HEK293 (cell line): ENCODE results near the gene ZFPM1.

ENCODE experiments used
- CTCF ChIA-PET: fragments of 350-600 bp; formaldehyde crosslinking; extraction: SDS; loops from one replicate; lab custom pipeline; 2021; ENCODE audit warnings: antibody characterized with exemption; lab: Yijun Ruan, JAX
- POLR2A ChIA-PET: fragments of 300-600 bp; formaldehyde crosslinking; extraction: SDS; loops from one replicate; lab custom pipeline; 2020; ENCODE audit warnings: antibody characterized with exemption, inconsistent platforms; lab: Yijun Ruan, JAX
- H3K27ac ChIP-seq: fragments of 200-500 bp; sonication (Bioruptor generic); 2 replicates; pipeline ENCODE4 v1.5.1; 2014; ENCODE audit warnings: low read depth, low read length, control low read depth, inconsistent platforms; ENCODE audit errors: extremely low read depth
- H3K36me3 ChIP-seq, 2 experiments: fragments of 200-500 bp in 1 of 2; sonication (Bioruptor generic) in 1 of 2; 1 replicate in 1 of 2; 2 replicates in 1 of 2; pipeline ENCODE4 v1.5.1; 2014 to 2017; ENCODE audit warnings: inconsistent platforms in 2 of 2, low read length in 2 of 2; ENCODE audit not compliant: control insufficient read depth in 2 of 2, insufficient read depth in 1 of 2
- H3K4me1 ChIP-seq: fragments of 200-500 bp; sonication (Bioruptor generic); 2 replicates; pipeline ENCODE4 v1.5.1; 2014; ENCODE audit warnings: mild to moderate bottlenecking, low read length, inconsistent platforms; ENCODE audit not compliant: control insufficient read depth, insufficient read depth
- H3K4me3 ChIP-seq: 2 replicates; pipeline ENCODE4 v1.5.1; 2011; ENCODE audit warnings: low read depth, mild to moderate bottlenecking, control low read depth, low read length, moderate library complexity
- H3K9me3 ChIP-seq: fragments of 200-500 bp; sonication (Bioruptor generic); 2 replicates; pipeline ENCODE4 v1.5.1; 2014; ENCODE audit warnings: low read depth, low read length, inconsistent platforms; ENCODE audit not compliant: control insufficient read depth, insufficient read depth
- BCL11A ChIP-seq: fragments of 450-650 bp; formaldehyde crosslinking; IDR thresholded peaks from 2 replicates; pipeline ENCODE4 v1.5.1; 2016; ENCODE audit warnings: low read depth, missing biosample characterization, missing genetic modification characterization
- HOXD13 ChIP-seq: sonication (generic); formaldehyde crosslinking; IDR thresholded peaks from 2 replicates; pipeline ENCODE4 v1.8.0; 2022; ENCODE audit warnings: missing genetic modification reagents, borderline replicate concordance
- KLF16 ChIP-seq: fragments of 450-650 bp; formaldehyde crosslinking; IDR thresholded peaks from 2 replicates; pipeline ENCODE4 v1.5.1; 2017; ENCODE audit warnings: missing biosample characterization, missing genetic modification characterization
- MZF1 ChIP-seq: fragments of 450-650 bp; formaldehyde crosslinking; IDR thresholded peaks from 2 replicates; pipeline ENCODE4 v1.5.1; 2017; ENCODE audit warnings: missing biosample characterization, missing genetic modification characterization, borderline replicate concordance
- PRDM6 ChIP-seq: fragments of 450-650 bp; formaldehyde crosslinking; IDR thresholded peaks from 2 replicates; pipeline ENCODE4 v1.5.1; 2017; ENCODE audit warnings: missing biosample characterization, missing genetic modification characterization
- TCF7L2 ChIP-seq: IDR thresholded peaks from 2 replicates; pipeline ENCODE4 v1.6.1; 2011; ENCODE audit warnings: low read depth, mild to moderate bottlenecking, inconsistent platforms, low read length, moderate library complexity, borderline replicate concordance
- ZBTB21 ChIP-seq: fragments of 450-650 bp; formaldehyde crosslinking; IDR thresholded peaks from 2 replicates; pipeline ENCODE4 v1.5.1; 2017; ENCODE audit warnings: missing biosample characterization, missing genetic modification characterization
- ZFP69B ChIP-seq: fragments of 450-650 bp; formaldehyde crosslinking; IDR thresholded peaks from 2 replicates; pipeline ENCODE4 v1.5.1; 2016; ENCODE audit warnings: missing biosample characterization, missing genetic modification characterization
- ZNF140 ChIP-seq: fragments of 450-650 bp; formaldehyde crosslinking; IDR thresholded peaks from 2 replicates; pipeline ENCODE4 v1.5.1; 2016; ENCODE audit warnings: missing biosample characterization, missing genetic modification characterization
- ZNF155 ChIP-seq: fragments of 450-650 bp; formaldehyde crosslinking; IDR thresholded peaks from 2 replicates; pipeline ENCODE4 v1.5.1; 2016; ENCODE audit warnings: missing biosample characterization, missing genetic modification characterization
- ZNF184 ChIP-seq: fragments of 450-650 bp; IDR thresholded peaks from 2 replicates; pipeline ENCODE4 v1.5.1; 2018; ENCODE audit warnings: missing biosample characterization, mild to moderate bottlenecking, missing genetic modification characterization
- ZNF266 ChIP-seq: fragments of 450-650 bp; formaldehyde crosslinking; IDR thresholded peaks from 2 replicates; pipeline ENCODE4 v1.5.1; 2016; ENCODE audit warnings: missing biosample characterization, missing genetic modification characterization, low read depth
- ZNF398 ChIP-seq: fragments of 450-650 bp; formaldehyde crosslinking; IDR thresholded peaks from 2 replicates; pipeline ENCODE4 v1.5.1; 2017; ENCODE audit warnings: missing biosample characterization, missing genetic modification characterization
- ZNF48 ChIP-seq: fragments of 450-650 bp; formaldehyde crosslinking; IDR thresholded peaks from 2 replicates; pipeline ENCODE4 v1.5.1; 2016; ENCODE audit warnings: missing biosample characterization, missing genetic modification characterization
- ZNF488 ChIP-seq: fragments of 450-650 bp; formaldehyde crosslinking; IDR thresholded peaks from 2 replicates; pipeline ENCODE4 v1.5.1; 2016; ENCODE audit warnings: missing biosample characterization, missing genetic modification characterization
- ZNF621 ChIP-seq: fragments of 450-650 bp; formaldehyde crosslinking; IDR thresholded peaks from 2 replicates; pipeline ENCODE4 v1.5.1; 2017; ENCODE audit warnings: missing biosample characterization, missing genetic modification characterization
- ZSCAN18 ChIP-seq: fragments of 450-650 bp; formaldehyde crosslinking; IDR thresholded peaks from 2 replicates; pipeline ENCODE4 v1.5.1; 2016; ENCODE audit warnings: missing biosample characterization, missing genetic modification characterization

ZFPM1 gene

GRCh38 chr16:88417684-88418476 lies 35.2 kb upstream of the ZFPM1 start:
- Histone ChIP-seq H3K27ac (no peak overlapping the region), H3K9me3 (no peaks in the 10 kb centered on the region), H3K4me1 (no peaks in the 10 kb centered on the region), H3K36me3 (no peaks in the 10 kb centered on the region), H3K4me3 (no peak overlapping the region)
- CTCF ChIA-PET: interaction anchor here (0.6 kb wide), 1 partner anchor 1787 kb away, joined by 3 read pairs; no protein-coding TSS in a partner anchor
- TF ChIP-seq KLF16: no peak
- TF ChIP-seq TCF7L2: no peak
- no peak for TF ChIP-seq HOXD13 (CRISPR knock-in tag)
- POLR2A ChIA-PET: no interaction called here

GRCh38 chr16:88418869-88419268 lies 34.2 kb upstream of the ZFPM1 start:
- no peak for TF ChIP-seq ZNF266 (tag by site-specific recombination)
- TF ChIP-seq ZBTB21 (tag by site-specific recombination): no peak
- no peak for TF ChIP-seq BCL11A (tag by site-specific recombination)
- no peak for TF ChIP-seq ZNF398
- TF ChIP-seq ZNF48 (tag by site-specific recombination): no peak
- no peak for TF ChIP-seq ZSCAN18 (tag by site-specific recombination)
- TF ChIP-seq ZNF140 (tag by site-specific recombination): no peak
- no peak for TF ChIP-seq MZF1 (tag by site-specific recombination)
- TF ChIP-seq ZNF155: no peak
- no peak for TF ChIP-seq ZNF184 (tag by site-specific recombination)
- TF ChIP-seq PRDM6 (tag by site-specific recombination): no peak
- TF ChIP-seq ZNF488 (tag by site-specific recombination): no peak
- TF ChIP-seq ZNF621: no peak
- no peak for TF ChIP-seq ZFP69B (tag by site-specific recombination)
- TF ChIP-seq, all 188 proteins: peak for 0
- ChIA-PET CTCF (no interaction called here), POLR2A (no interaction called here)
- H3K4me3 ChIP-seq: no peak overlapping the region
- no peak overlapping the region for H3K27ac ChIP-seq
- H3K4me1 ChIP-seq: no peaks in the 10 kb centered on the region
- no peaks in the 10 kb centered on the region for H3K36me3 ChIP-seq
- no peaks in the 10 kb centered on the region for H3K9me3 ChIP-seq
